Lung (tissue), 12 donors: ENCODE measurements around the gene SLC5A12. TPM values are rescaled to one million over a fixed set of nuclear protein-coding genes. Genes with fewer than 3 reads are reported as not detected.

Experiments used
- ATAC-seq: fragments of 200-7000 bp; cut with Tn5 transposase; one replicate; pipeline ENCODE4 v1.9.1; 2020; ENCODE audit warnings: moderate number of reproducible peaks; ENCODE audit not compliant: insufficient read depth, low FRiP score
- DNase-seq, 3 donors: peaks; one replicate each; pipeline ENCODE4 v3.0.0-alpha.2; 2013 to 2017
- H3K27ac ChIP-seq, 2 donors: one replicate each; pipeline ENCODE4 v1.5.1; 2013; ENCODE audit warnings: mild to moderate bottlenecking in 2 of 2, moderate library complexity in 2 of 2, control low read depth in 1 of 2, inconsistent platforms in 1 of 2, low read depth in 1 of 2, low read length in 1 of 2
- H3K27me3 ChIP-seq, 3 donors: one replicate each; pipeline ENCODE4 v1.5.1; 2013; ENCODE audit warnings: low read length in 2 of 3; ENCODE audit not compliant: control insufficient read depth in 3 of 3, insufficient read depth in 3 of 3
- H3K36me3 ChIP-seq, 4 donors: one replicate each; pipeline ENCODE4 v1.5.1; 2013; ENCODE audit warnings: low read length in 4 of 4, mild to moderate bottlenecking in 1 of 4, moderate library complexity in 1 of 4; ENCODE audit not compliant: control insufficient read depth in 4 of 4, insufficient read depth in 4 of 4
- H3K4me1 ChIP-seq, 5 donors: one replicate each; pipeline ENCODE4 v1.5.1; 2013; ENCODE audit warnings: low read length in 5 of 5, mild to moderate bottlenecking in 2 of 5, moderate library complexity in 1 of 5; ENCODE audit not compliant: control insufficient read depth in 5 of 5, insufficient read depth in 5 of 5
- H3K4me3 ChIP-seq: one replicate; pipeline ENCODE4 v1.5.1; 2013; ENCODE audit warnings: mild to moderate bottlenecking, control low read depth, moderate library complexity
- H3K9ac ChIP-seq, 2 donors: one replicate each; pipeline ENCODE4 v1.5.1; 2013; ENCODE audit warnings: low read length in 2 of 2, control low read depth in 1 of 2; ENCODE audit not compliant: insufficient read depth in 1 of 2
- H3K9me3 ChIP-seq, 4 donors: one replicate each; pipeline ENCODE4 v1.5.1; 2013; ENCODE audit warnings: low read length in 3 of 4, mild to moderate bottlenecking in 1 of 4, moderate library complexity in 1 of 4; ENCODE audit not compliant: control insufficient read depth in 4 of 4, insufficient read depth in 3 of 4
- CTCF ChIP-seq: IDR thresholded peaks from 2 replicates; pipeline ENCODE4 v1.5.1; 2012; ENCODE audit warnings: mild to moderate bottlenecking; ENCODE audit errors: control extremely low read depth, extremely low read depth
- WGBS, 2 donors: extraction: QIAGEN DNeasy Blood & Tissue Kit; methylation state at CpG; one replicate each; pipeline ENCODE4 v1.1.7; 2013; 5-methylcytosine and 5-hydroxymethylcytosine counted together
- polyA plus RNA-seq, 2 donors: library from polyadenylated mRNA; stranded (reverse); fragments of 200-250 nt; gene quantifications; one replicate each; pipeline ENCODE4 v1.2.1, GENCODE V29; 2013
- total RNA-seq, 2 donors: library from RNA; depleted of rRNA in 1 of 2; stranded (reverse); fragments of >200 nt in 1 of 2; gene quantifications; one replicate each; pipeline ENCODE4 v1.2.1, GENCODE V29; 2014 to 2021
- donor health status: control.
- donor health status: control.
- donor health status: Bipolar disorder and iron deficiency.
- donor health status: healthy.
- donor health status: DM: yes; HTN: yes; CAD: no.

Gene SLC5A12
- total and polyA plus RNA-seq, 4 donors = 0.06 TPM; not detected in 3

GRCh38 chr11:26620282-26621045 lies 101.4 kb downstream of the SLC5A12 start:
- 90 to 97% methylated on average over 1 of the region's 1 CpG for WGBS, 2 donors
- no peak for TF ChIP-seq CTCF
- H3K27ac ChIP-seq = no peak overlapping the region

DNA sequence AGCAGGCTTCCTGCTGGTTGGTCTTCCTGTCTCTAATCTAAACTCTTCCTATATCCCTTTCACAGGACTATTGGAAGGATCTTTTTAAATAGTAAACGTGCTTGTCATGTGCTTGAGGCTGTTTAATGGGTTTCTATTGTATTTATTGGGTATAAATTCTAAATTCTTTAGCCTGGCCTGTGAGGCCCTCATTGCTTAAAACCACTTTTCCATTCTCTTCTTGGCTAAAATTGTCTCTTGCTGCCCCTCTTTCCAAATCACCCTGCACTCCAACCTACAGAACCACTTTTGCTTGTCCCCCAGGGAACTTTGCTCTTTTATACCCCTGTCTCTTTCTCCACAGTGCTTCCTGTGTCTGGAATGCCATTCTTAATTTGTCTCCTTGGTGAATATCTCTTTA lies 103.4 kb downstream of the SLC5A12 start:
- H3K36me3 ChIP-seq = no peaks in the 10 kb centered on the region
- no peak overlapping the region for H3K9ac ChIP-seq
- no peaks in the 10 kb centered on the region for H3K4me1 ChIP-seq
- no peak overlapping the region for H3K27ac ChIP-seq
- 12 to 26% methylated on average over 1 of the region's 1 CpG for WGBS, 2 donors
- peaks cover 0 to 8% (median 0%) of the 10 kb centered on the region in 4 donors for H3K9me3 ChIP-seq
- TF ChIP-seq CTCF = no peak
- H3K27me3 ChIP-seq = no peaks in the 10 kb centered on the region
- no peak for ATAC-seq
- DNase-seq = no peak
- H3K4me3 ChIP-seq = no peak overlapping the region

More at GRCh38 chr11:26620282-26621045, 101.4 kb downstream of the SLC5A12 start:
- DNase-seq (no peak), ATAC-seq (no peak)
- no peaks in the 10 kb centered on the region for H3K27me3 ChIP-seq
- no peak overlapping the region for H3K9ac ChIP-seq
- no peaks in the 10 kb centered on the region for H3K36me3 ChIP-seq
- H3K4me1 ChIP-seq = no peaks in the 10 kb centered on the region
- no peaks in the 10 kb centered on the region for H3K9me3 ChIP-seq
- no peak overlapping the region for H3K4me3 ChIP-seq

Other genes starting within 250 kb of the SLC5A12 start
- gene MUC15, start 149.8 kb downstream of the SLC5A12 start, total RNA-seq = 10 to 100 TPM; 10.5 to 12.1 TPM
- gene MUC15, start 149.8 kb downstream of the SLC5A12 start, polyA plus RNA-seq = 1 to 10 TPM; 4.6 to 6.4 TPM